GM19023 (cell line): ENCODE results near the gene TSPAN33.
"Not testable (repeated sequence)": the region's sequence is repeated elsewhere in the genome, so short reads cannot be mapped to it uniquely, and the experiment has no call there.

Experiments
- ATAC-seq: cut with Tn5 transposase; IDR thresholded peaks from one replicate; pipeline ENCODE4 v1.9.1; 2021; ENCODE audit warnings: mild to moderate bottlenecking, moderate library complexity; ENCODE audit not compliant: unreplicated experiment

Gene TSPAN33

GRCh38 chr7:129205987-129206785, 61.7 kb downstream of the TSPAN33 start:
- ATAC-seq, result no peak

- ATAC-seq, result no peak
Measured at GRCh38 chr7:129208667-129209066, 64.2 kb downstream of the TSPAN33 start.

GRCh38 chr7:129209067-129209926, 64.8 kb downstream of the TSPAN33 start:
- no peak for ATAC-seq

- no peak for ATAC-seq
Measured at GRCh38 chr7:129210256-129210988, 65.9 kb downstream of the TSPAN33 start.

- ATAC-seq, result no peak
Measured at GRCh38 chr7:129210989-129211312, 66.4 kb downstream of the TSPAN33 start.

- ATAC-seq, result no peak
Measured at GRCh38 chr7:129212126-129212525, 67.6 kb downstream of the TSPAN33 start.

GRCh38 chr7:129212596-129212995, 68.1 kb downstream of the TSPAN33 start:
- ATAC-seq, result no peak

- no peak for ATAC-seq
Measured at GRCh38 chr7:129213828-129214227, 69.3 kb downstream of the TSPAN33 start.

- not testable (repeated sequence) for ATAC-seq
Measured at GRCh38 chr7:129215691-129216090, 71.2 kb downstream of the TSPAN33 start.

- not testable (repeated sequence) for ATAC-seq
Measured at GRCh38 chr7:129216101-129216715, 71.7 kb downstream of the TSPAN33 start.

GRCh38 chr7:129216821-129217416, 72.4 kb downstream of the TSPAN33 start:
- not testable (repeated sequence) for ATAC-seq

GRCh38 chr7:129218514-129219062, 74.1 kb downstream of the TSPAN33 start:
- no peak for ATAC-seq

- not testable (repeated sequence) for ATAC-seq
Measured at GRCh38 chr7:129219166-129219565, 74.7 kb downstream of the TSPAN33 start.
